Superior temporal gyrus (tissue), 1 donor: ENCODE measurements around the gene DPYSL5.
"Not testable (repeated sequence)": the region's sequence is repeated elsewhere in the genome, so short reads cannot be mapped to it uniquely, and the experiment has no call there.

Experiments used
- DNase-seq: peaks from one replicate; pipeline ENCODE4 v3.0.0-alpha.2; 2016; ENCODE audit errors: extremely low spot score

DPYSL5 gene

GRCh38 chr2:26875065-26875634 lies 27.2 kb downstream of the DPYSL5 start:
- no peak for DNase-seq

- DNase-seq: no peak
These were observed 27.9 kb downstream of the DPYSL5 start for GRCh38 chr2:26875808-26876207.

GRCh38 chr2:26876260-26876659 lies 28.3 kb downstream of the DPYSL5 start:
- DNase-seq: no peak

GRCh38 chr2:26877276-26877675 lies 29.3 kb downstream of the DPYSL5 start:
- no peak for DNase-seq

GRCh38 chr2:26880161-26880560 lies 32.2 kb downstream of the DPYSL5 start:
- DNase-seq: no peak

- no peak for DNase-seq
These were observed 33.0 kb downstream of the DPYSL5 start for GRCh38 chr2:26880910-26881435.

GRCh38 chr2:26882220-26882619 lies 34.3 kb downstream of the DPYSL5 start:
- DNase-seq: not testable (repeated sequence)

- DNase-seq: no peak
These were observed 36.0 kb downstream of the DPYSL5 start for GRCh38 chr2:26883956-26884355.

GRCh38 chr2:26884486-26884885 lies 36.6 kb downstream of the DPYSL5 start:
- no peak for DNase-seq

- DNase-seq: no peak
These were observed 37.9 kb downstream of the DPYSL5 start for GRCh38 chr2:26885651-26886329.

GRCh38 chr2:26886736-26887135 lies 38.8 kb downstream of the DPYSL5 start:
- DNase-seq: no peak

GRCh38 chr2:26887151-26887550 lies 39.2 kb downstream of the DPYSL5 start:
- no peak for DNase-seq

GRCh38 chr2:26889796-26890195 lies 41.9 kb downstream of the DPYSL5 start:
- no peak for DNase-seq

- DNase-seq: no peak
These were observed 42.5 kb downstream of the DPYSL5 start for GRCh38 chr2:26890341-26891000.

GRCh38 chr2:26892133-26892532 lies 44.2 kb downstream of the DPYSL5 start:
- DNase-seq: no peak

- DNase-seq: no peak
These were observed 45.1 kb downstream of the DPYSL5 start for GRCh38 chr2:26892922-26893524.

- DNase-seq: no peak
These were observed 46.2 kb downstream of the DPYSL5 start for GRCh38 chr2:26894136-26894535.

GRCh38 chr2:26897807-26898479 lies 50.0 kb downstream of the DPYSL5 start:
- DNase-seq: no peak

- no peak for DNase-seq
These were observed 50.6 kb downstream of the DPYSL5 start for GRCh38 chr2:26898480-26899078.

GRCh38 chr2:26899500-26900164 lies 51.7 kb downstream of the DPYSL5 start:
- no peak for DNase-seq

GRCh38 chr2:26900831-26901321 lies 52.9 kb downstream of the DPYSL5 start:
- peak; percentile 54 for DNase-seq
